Measurements from ENCODE around the gene ASB4.
A peak's percentile ranks its signal among the peaks of the same experiment; 100 is the strongest.
"Not testable (repeated sequence)": the region's sequence is repeated elsewhere in the genome, so short reads cannot be mapped to it uniquely, and the experiment has no call there.

Gene ASB4

DNA sequence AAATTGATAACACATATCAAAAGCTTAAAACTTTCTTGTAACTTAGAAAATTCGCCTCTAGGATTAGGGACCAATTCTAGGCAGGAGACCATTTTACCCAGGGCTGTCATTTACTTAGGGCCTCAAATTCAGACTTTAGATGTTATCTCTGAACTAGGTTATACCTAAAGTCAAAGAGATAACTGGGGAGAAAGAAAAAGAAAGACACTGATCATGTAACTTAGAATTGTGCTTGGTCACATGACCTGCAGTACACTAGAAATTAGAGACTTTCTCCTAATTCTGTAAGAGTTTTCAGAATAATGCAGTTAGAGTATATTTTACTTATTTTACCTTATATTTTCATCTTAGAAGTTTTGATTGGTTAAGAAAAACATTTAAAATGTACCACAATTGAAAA lies 16.7 kb downstream of the ASB4 start:
- Histone ChIP-seq H3K27me3 (ENCODE audit: insufficient read depth, low read length) (no peaks in the 10 kb centered on the region), H2AFZ (ENCODE audit: low read length, unreplicated experiment) (no peak overlapping the region), H3K27ac (ENCODE audit: low read depth, low read length) (no peak overlapping the region), H3K36me3 (ENCODE audit: insufficient read depth, low read length) (no peaks in the 10 kb centered on the region), H3K4me3 (ENCODE audit: low read depth, low read length) (no peak overlapping the region), H3K4me1 (ENCODE audit: control insufficient read depth, insufficient read depth, low read length, unreplicated experiment) (peaks cover 15% of the 10 kb centered on the region), H3K79me2 (ENCODE audit: control insufficient read depth, insufficient read depth, low read length, unreplicated experiment) (no peaks in the 10 kb centered on the region)

DNA sequence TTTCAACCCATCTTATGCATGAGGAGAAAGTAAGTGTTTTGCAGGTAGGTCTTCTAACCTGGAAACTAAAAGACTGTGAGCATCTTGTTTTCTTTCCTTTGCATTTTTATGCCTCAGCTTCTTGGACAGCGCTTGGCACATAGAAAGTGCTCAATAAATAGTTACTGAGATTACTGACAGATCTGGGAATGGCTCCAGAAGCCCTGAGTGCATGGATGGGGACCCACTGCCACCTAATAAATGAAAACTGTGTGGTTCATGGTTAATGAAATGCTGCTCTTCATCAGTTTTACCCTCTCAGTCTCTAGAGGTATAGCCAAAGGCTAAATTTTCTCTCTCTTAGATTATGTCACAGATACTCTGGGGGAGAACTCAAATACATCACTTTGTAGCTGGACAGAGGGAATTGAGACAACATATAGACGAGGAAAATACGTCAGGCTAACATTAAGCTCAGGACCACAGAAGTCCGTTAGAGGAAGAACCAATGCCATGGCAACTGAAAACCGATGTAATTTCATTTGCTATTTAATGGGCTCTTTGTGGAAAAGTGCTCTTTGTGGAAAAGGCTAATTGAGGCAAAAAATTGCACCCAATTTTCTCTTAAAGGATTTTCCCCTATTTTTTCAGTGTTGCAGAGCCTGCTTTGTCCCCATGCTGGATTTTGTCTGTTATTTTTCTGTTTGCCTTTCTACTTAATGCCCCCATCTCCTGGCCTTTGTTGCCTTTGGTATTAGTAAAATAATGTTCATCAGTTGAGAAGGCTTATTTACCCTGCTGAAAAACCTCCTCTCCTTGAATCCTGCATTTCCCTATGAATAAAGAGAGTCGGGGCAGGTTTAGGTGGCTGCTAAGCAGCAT lies 17.8 kb downstream of the ASB4 start:
- Histone ChIP-seq H3K4me3 (ENCODE audit: low read depth, low read length) (no peak overlapping the region), H3K27me3 (ENCODE audit: insufficient read depth, low read length) (no peaks in the 10 kb centered on the region), H3K4me1 (ENCODE audit: control insufficient read depth, insufficient read depth, low read length, unreplicated experiment) (peaks cover 15% of the 10 kb centered on the region), H3K36me3 (ENCODE audit: insufficient read depth, low read length) (no peaks in the 10 kb centered on the region), H3K27ac (ENCODE audit: low read depth, low read length) (no peak overlapping the region), H3K79me2 (ENCODE audit: control insufficient read depth, insufficient read depth, low read length, unreplicated experiment) (no peaks in the 10 kb centered on the region), H2AFZ (ENCODE audit: low read length, unreplicated experiment) (no peak overlapping the region)

GRCh38 chr7:95504132-95504588 lies 18.4 kb downstream of the ASB4 start:
- H3K36me3 ChIP-seq (ENCODE audit: insufficient read depth, low read length); H3K27me3 ChIP-seq (ENCODE audit: insufficient read depth, low read length); H3K79me2 ChIP-seq (ENCODE audit: control insufficient read depth, insufficient read depth, low read length, unreplicated experiment); H3K27ac ChIP-seq (ENCODE audit: low read depth, low read length); H3K4me3 ChIP-seq (ENCODE audit: low read depth, low read length); H2AFZ ChIP-seq (ENCODE audit: low read length, unreplicated experiment): not testable (repeated sequence)
- peaks cover 15% of the 10 kb centered on the region for H3K4me1 ChIP-seq (ENCODE audit: control insufficient read depth, insufficient read depth, low read length, unreplicated experiment)

GRCh38 chr7:95508780-95509179 lies 23.0 kb downstream of the ASB4 start:
- no peak overlapping the region for H2AFZ ChIP-seq (ENCODE audit: low read length, unreplicated experiment)
- no peak overlapping the region for H3K27ac ChIP-seq (ENCODE audit: low read depth, low read length)
- no peaks in the 10 kb centered on the region for H3K36me3 ChIP-seq (ENCODE audit: insufficient read depth, low read length)
- H3K4me1 ChIP-seq (ENCODE audit: control insufficient read depth, insufficient read depth, low read length, unreplicated experiment), result no peaks in the 10 kb centered on the region
- no peaks in the 10 kb centered on the region for H3K79me2 ChIP-seq (ENCODE audit: control insufficient read depth, insufficient read depth, low read length, unreplicated experiment)
- H3K27me3 ChIP-seq (ENCODE audit: insufficient read depth, low read length), result no peaks in the 10 kb centered on the region
- no peak overlapping the region for H3K4me3 ChIP-seq (ENCODE audit: low read depth, low read length)

DNA sequence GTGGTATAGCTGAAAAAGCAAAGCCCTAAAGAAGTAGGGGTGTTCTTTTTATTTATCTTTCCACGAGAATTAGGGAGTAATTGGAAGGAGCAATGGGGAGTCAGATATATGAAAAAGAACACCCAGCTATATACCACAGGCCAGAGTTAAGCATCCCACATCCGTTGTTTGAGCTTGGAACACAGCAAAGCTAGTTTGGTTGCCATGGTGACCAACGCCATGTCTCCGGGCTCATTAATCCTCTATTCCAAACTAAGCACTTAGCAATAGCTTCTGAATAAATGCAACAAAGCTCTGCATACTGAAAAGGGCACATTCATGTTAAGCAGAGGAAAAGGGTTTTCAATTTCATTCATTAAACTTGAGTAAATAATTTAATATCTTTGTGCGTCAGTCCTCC lies 23.5 kb downstream of the ASB4 start:
- no peak overlapping the region for H3K27ac ChIP-seq (ENCODE audit: low read depth, low read length)
- no peaks in the 10 kb centered on the region for H3K4me1 ChIP-seq (ENCODE audit: control insufficient read depth, insufficient read depth, low read length, unreplicated experiment)
- no peak overlapping the region for H2AFZ ChIP-seq (ENCODE audit: low read length, unreplicated experiment)
- H3K4me3 ChIP-seq (ENCODE audit: low read depth, low read length), result no peak overlapping the region
- H3K36me3 ChIP-seq (ENCODE audit: insufficient read depth, low read length), result no peaks in the 10 kb centered on the region
- no peaks in the 10 kb centered on the region for H3K27me3 ChIP-seq (ENCODE audit: insufficient read depth, low read length)
- H3K79me2 ChIP-seq (ENCODE audit: control insufficient read depth, insufficient read depth, low read length, unreplicated experiment), result no peaks in the 10 kb centered on the region

GRCh38 chr7:95511716-95512260 lies 26.0 kb downstream of the ASB4 start:
- Histone ChIP-seq H3K4me1 (ENCODE audit: control insufficient read depth, insufficient read depth, low read length, unreplicated experiment) (no peaks in the 10 kb centered on the region), H3K79me2 (ENCODE audit: control insufficient read depth, insufficient read depth, low read length, unreplicated experiment) (no peaks in the 10 kb centered on the region), H2AFZ (ENCODE audit: low read length, unreplicated experiment) (peak overlapping the region; percentile 70), H3K36me3 (ENCODE audit: insufficient read depth, low read length) (no peaks in the 10 kb centered on the region), H3K27me3 (ENCODE audit: insufficient read depth, low read length) (no peaks in the 10 kb centered on the region), H3K27ac (ENCODE audit: low read depth, low read length) (no peak overlapping the region), H3K4me3 (ENCODE audit: low read depth, low read length) (no peak overlapping the region)

- H3K4me3 ChIP-seq (ENCODE audit: low read depth, low read length), result no peak overlapping the region
- no peaks in the 10 kb centered on the region for H3K79me2 ChIP-seq (ENCODE audit: control insufficient read depth, insufficient read depth, low read length, unreplicated experiment)
- H3K27me3 ChIP-seq (ENCODE audit: insufficient read depth, low read length), result no peaks in the 10 kb centered on the region
- no peak overlapping the region for H3K27ac ChIP-seq (ENCODE audit: low read depth, low read length)
- H3K36me3 ChIP-seq (ENCODE audit: insufficient read depth, low read length), result no peaks in the 10 kb centered on the region
- no peaks in the 10 kb centered on the region for H3K4me1 ChIP-seq (ENCODE audit: control insufficient read depth, insufficient read depth, low read length, unreplicated experiment)
- no peak overlapping the region for H2AFZ ChIP-seq (ENCODE audit: low read length, unreplicated experiment)
Measured at GRCh38 chr7:95517458-95517857, 31.7 kb downstream of the ASB4 start.

DNA sequence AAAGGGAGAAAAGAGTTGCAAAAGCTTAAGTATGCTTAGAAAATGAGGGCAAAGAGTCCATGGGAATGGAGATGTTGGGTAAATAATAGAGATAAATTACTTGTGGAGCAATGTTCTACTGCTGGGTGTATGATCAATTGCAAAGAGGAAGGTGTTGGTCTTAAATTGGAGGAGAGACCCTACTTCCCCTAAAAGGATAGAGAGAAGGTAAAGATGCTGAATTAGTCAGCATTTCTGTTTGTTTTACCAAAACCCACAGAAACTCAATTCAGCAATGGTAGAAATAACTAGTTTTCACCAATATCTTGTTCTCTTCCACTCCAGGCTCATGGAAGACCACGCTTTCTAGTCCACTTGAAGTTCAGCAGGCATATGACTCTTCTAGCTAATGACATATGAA lies 32.1 kb downstream of the ASB4 start:
- no peak overlapping the region for H3K4me3 ChIP-seq (ENCODE audit: low read depth, low read length)
- H3K27ac ChIP-seq (ENCODE audit: low read depth, low read length), result no peak overlapping the region
- no peaks in the 10 kb centered on the region for H3K27me3 ChIP-seq (ENCODE audit: insufficient read depth, low read length)
- no peak overlapping the region for H2AFZ ChIP-seq (ENCODE audit: low read length, unreplicated experiment)
- no peaks in the 10 kb centered on the region for H3K36me3 ChIP-seq (ENCODE audit: insufficient read depth, low read length)
- H3K4me1 ChIP-seq (ENCODE audit: control insufficient read depth, insufficient read depth, low read length, unreplicated experiment), result no peaks in the 10 kb centered on the region
- H3K79me2 ChIP-seq (ENCODE audit: control insufficient read depth, insufficient read depth, low read length, unreplicated experiment), result no peaks in the 10 kb centered on the region

DNA sequence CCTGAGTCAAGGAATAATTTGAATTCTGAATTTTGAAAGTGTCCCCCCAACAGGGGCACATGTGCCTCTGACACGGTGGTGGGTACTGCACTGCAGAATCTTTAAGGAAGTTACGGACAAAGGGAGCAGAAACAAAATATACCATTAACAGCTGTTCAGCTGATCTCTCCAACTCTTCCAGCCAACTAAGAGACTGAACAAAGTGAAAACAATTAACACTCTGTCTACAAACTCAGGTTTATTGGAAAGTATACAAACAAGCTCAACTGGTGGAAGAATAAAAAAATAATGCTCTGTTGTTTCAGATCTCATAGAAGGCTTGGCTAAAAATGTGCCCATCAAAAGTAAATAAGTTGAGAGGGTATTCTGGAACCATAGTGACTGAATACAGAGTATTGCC lies 34.4 kb downstream of the ASB4 start:
- no peaks in the 10 kb centered on the region for H3K36me3 ChIP-seq (ENCODE audit: insufficient read depth, low read length)
- no peaks in the 10 kb centered on the region for H3K4me1 ChIP-seq (ENCODE audit: control insufficient read depth, insufficient read depth, low read length, unreplicated experiment)
- no peak overlapping the region for H3K4me3 ChIP-seq (ENCODE audit: low read depth, low read length)
- no peaks in the 10 kb centered on the region for H3K79me2 ChIP-seq (ENCODE audit: control insufficient read depth, insufficient read depth, low read length, unreplicated experiment)
- no peak overlapping the region for H3K27ac ChIP-seq (ENCODE audit: low read depth, low read length)
- H3K27me3 ChIP-seq (ENCODE audit: insufficient read depth, low read length), result no peaks in the 10 kb centered on the region
- H2AFZ ChIP-seq (ENCODE audit: low read length, unreplicated experiment), result no peak overlapping the region

DNA sequence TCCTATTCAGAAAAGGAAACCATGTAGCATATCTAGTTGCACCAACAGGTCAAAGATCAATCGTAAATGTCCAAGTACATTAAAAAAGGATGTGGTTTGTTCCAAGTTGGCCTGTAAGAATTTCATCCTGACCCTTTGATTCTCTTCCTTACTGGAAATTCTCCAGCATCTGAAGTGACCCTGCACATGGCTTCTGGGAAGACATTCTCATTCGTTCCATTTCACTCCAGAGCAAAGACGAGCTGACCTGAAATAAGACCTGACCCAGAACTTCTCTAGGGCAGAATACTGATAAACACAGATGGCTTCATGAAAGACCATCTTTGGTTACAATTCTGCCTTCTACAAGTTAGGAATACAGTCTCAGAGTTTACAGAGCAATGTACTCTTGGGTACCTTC lies 39.8 kb downstream of the ASB4 start:
- Histone ChIP-seq H2AFZ (ENCODE audit: low read length, unreplicated experiment) (no peak overlapping the region), H3K27ac (ENCODE audit: low read depth, low read length) (no peak overlapping the region), H3K36me3 (ENCODE audit: insufficient read depth, low read length) (no peaks in the 10 kb centered on the region), H3K4me1 (ENCODE audit: control insufficient read depth, insufficient read depth, low read length, unreplicated experiment) (no peaks in the 10 kb centered on the region), H3K79me2 (ENCODE audit: control insufficient read depth, insufficient read depth, low read length, unreplicated experiment) (no peaks in the 10 kb centered on the region), H3K4me3 (ENCODE audit: low read depth, low read length) (no peak overlapping the region), H3K27me3 (ENCODE audit: insufficient read depth, low read length) (no peaks in the 10 kb centered on the region)

DNA sequence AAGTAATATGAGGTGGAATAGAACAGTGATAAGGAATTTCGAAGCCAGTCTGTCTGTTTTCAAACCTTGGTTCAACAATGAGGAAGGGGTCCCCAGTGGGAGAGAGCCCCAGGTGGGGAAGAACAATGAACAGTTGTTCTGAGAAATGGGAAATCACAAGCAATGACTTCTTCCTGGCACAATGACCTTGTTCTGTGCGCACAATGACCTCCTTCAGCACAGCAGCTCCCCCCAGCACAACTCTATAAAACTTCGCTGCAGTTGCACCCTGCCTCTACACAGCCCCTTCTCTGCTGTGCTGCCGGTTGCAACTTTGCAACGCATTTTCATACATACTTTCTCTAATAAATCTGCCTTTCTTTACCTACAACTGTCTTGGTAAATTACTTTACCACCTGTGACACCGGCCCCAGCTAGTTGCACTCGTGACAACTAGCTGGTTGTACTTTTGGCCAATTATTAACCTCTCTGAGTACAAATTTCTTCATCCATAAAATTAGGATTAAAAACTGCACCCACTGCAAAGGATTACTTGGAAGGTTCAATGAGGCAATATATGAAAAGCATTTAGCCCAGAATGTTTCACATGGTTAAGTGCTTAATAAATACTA lies 40.5 kb downstream of the ASB4 start:
- no peaks in the 10 kb centered on the region for H3K36me3 ChIP-seq (ENCODE audit: insufficient read depth, low read length)
- no peak overlapping the region for H3K4me3 ChIP-seq (ENCODE audit: low read depth, low read length)
- no peak overlapping the region for H2AFZ ChIP-seq (ENCODE audit: low read length, unreplicated experiment)
- H3K79me2 ChIP-seq (ENCODE audit: control insufficient read depth, insufficient read depth, low read length, unreplicated experiment), result no peaks in the 10 kb centered on the region
- no peak overlapping the region for H3K27ac ChIP-seq (ENCODE audit: low read depth, low read length)
- H3K27me3 ChIP-seq (ENCODE audit: insufficient read depth, low read length), result no peaks in the 10 kb centered on the region
- no peaks in the 10 kb centered on the region for H3K4me1 ChIP-seq (ENCODE audit: control insufficient read depth, insufficient read depth, low read length, unreplicated experiment)

All from ACC112 (cell line).